Erythroblast (primary cell): Measurements from ENCODE around the gene TNFRSF4.
"Not testable (repeated sequence)": the region's sequence is repeated elsewhere in the genome, so short reads cannot be mapped to it uniquely, and the experiment has no call there.

Experiments
- DNase-seq, 2 experiments: peaks; one replicate each; lab custom pipeline; 2025; lab: John Stamatoyannopoulos, UW
- GATA1 ChIP-seq: IDR thresholded peaks from 2 replicates; pipeline ENCODE4 v1.6.1; 2011; ENCODE audit warnings: low read depth, mild to moderate bottlenecking, control low read depth, low read length, moderate library complexity
- POLR2A ChIP-seq: IDR thresholded peaks from 2 replicates; pipeline ENCODE4 v1.6.1; 2011; ENCODE audit warnings: mild to moderate bottlenecking, low read length

TNFRSF4 gene

DNA sequence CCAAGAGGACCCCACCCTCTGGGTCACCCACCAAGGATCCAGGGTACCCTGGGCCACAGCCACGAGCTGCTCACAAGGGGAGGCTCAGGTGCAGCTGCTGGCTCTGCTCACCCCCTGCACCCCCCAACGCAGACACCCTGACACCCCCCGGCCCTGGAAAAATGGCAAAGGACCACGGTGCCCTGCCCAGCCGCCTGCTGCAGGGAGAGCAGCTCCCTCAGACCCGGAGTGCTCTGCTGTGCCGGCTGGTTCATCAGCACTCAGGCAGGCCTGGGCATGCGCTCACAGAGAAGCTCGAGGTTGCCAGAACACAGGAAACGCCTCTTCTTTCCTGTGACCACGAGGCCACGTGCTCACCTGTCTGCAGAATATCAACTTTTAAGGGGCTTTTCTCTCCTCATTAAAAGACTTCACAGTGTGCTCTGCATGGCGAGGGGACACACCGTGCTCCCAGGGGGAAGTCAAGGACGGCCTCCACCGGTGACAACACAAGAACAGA is 36.9 kb upstream of the TNFRSF4 start:
- DNase-seq = no peak
- TF ChIP-seq POLR2A (no peak), GATA1 (no peak)

DNA sequence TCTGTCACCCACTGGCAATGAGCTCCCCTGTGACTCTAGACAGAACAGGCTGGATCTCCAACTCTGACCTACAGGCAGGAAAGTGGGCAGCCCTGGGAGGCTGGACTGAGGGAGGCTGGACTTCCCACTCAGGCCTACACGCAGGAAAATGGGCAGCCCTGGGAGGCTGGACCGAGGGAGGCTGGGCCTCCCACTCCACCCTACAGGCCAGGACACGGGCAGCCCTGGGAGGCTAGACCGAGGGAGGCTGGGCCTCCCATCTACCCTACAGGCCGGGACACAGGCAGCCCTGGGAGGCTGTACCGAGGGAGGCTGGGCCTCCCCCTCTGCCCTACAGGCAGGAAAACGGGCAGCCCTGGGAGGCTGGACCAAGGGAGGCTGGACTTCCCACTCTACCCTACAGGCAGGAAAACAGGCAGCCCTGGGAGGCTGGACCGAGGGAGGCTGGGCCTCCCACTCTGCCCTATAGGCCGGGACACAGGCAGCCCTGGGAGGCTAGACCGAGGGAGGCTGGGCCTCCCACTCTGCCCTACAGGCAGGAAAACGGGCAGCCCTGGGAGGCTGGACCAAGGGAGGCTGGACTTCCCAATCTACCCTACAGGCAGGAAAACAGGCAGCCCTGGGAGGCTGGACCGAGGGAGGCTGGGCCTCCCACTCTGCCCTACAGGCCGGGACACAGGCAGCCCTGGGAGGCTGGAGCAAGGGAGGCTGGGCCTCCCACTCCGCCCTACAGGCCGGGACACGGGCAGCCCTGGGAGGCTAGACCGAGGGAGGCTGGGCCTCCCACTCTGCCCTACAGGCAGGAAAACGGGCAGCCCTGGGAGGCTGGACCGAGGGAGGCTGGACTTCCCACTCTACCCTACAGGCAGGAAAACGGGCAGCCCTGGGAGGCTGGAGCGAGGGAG is 34.3 kb upstream of the TNFRSF4 start:
- not testable (repeated sequence) for DNase-seq

DNA sequence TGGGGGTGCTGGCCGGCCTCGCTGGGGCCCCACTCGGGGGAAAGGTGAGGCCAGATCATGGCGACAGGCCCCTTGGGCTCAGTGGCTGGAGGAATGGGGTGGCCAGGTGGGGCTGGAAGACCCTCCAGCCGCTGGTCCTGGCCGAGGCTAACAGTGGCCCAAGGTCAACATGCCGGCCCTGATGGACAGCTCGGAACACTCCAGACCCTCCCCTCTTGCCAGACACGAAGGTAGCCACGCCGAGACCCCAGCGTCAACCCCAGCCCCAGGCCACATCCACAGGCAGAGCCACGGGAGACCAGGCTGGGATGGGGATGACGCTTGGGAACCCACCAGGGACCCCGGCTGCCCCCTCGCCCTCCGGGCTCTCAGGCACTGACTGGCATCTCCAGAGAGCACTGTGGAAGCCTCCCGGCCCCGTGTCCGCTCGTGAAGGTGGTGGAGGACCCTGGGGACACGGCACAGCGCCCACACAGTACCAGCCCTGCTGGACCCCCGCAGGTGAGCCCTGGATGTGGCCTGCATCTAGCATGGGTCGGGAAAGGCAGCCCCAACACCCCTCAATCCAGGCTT is 33.5 kb upstream of the TNFRSF4 start:
- TF ChIP-seq POLR2A (no peak), GATA1 (no peak)

DNA sequence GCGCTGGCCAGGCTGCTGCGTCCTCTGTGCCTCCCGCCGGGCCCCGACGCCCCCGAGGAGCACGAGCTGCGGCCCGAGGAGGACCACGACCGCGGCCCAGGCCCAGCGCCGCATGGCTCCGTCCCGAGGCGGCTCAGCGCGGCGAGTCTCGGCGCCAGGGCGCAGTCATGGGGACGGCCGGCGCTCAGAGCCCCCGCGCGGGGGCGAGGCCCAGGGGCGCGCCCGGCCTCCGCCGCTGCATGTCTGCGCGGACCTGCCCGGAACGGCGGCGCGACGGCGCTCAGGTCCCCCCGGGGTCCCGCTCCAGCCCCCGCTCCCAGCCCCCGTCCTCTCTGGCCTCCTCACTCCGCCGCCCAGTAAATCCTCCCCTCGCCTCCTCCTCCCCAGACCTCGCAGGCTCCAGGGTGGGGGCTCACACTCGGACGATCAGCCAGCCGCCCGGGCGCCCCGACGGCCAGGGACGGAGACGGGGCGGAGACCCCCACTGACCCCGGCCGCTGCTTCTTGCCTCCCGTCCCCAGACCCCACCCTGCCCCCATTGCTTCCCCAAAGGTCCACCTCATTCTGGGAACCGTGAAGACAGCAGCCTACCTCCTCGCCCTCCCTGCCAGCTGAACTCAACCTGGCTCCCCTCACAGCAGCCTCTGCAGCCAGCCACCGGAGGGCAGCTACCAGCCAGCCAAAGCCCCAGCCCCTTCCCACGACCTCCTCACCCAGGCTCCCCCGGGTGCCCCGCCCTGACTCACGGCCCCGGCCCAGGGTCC is 32.8 kb upstream of the TNFRSF4 start, which contains the start of gene C1QTNF12:
Gene C1QTNF12, minus strand, starts transcription at position 146 of the 764 bp plus-strand sequence. Its CDS starts 32 bp downstream, at position 114.
- TF ChIP-seq POLR2A (no peak), GATA1 (no peak)
- peak in 1 of 2 experiments; percentile 17 for DNase-seq

More for the DNA sequence above, 33.5 kb upstream of the TNFRSF4 start:
- no peak for DNase-seq

DNA sequence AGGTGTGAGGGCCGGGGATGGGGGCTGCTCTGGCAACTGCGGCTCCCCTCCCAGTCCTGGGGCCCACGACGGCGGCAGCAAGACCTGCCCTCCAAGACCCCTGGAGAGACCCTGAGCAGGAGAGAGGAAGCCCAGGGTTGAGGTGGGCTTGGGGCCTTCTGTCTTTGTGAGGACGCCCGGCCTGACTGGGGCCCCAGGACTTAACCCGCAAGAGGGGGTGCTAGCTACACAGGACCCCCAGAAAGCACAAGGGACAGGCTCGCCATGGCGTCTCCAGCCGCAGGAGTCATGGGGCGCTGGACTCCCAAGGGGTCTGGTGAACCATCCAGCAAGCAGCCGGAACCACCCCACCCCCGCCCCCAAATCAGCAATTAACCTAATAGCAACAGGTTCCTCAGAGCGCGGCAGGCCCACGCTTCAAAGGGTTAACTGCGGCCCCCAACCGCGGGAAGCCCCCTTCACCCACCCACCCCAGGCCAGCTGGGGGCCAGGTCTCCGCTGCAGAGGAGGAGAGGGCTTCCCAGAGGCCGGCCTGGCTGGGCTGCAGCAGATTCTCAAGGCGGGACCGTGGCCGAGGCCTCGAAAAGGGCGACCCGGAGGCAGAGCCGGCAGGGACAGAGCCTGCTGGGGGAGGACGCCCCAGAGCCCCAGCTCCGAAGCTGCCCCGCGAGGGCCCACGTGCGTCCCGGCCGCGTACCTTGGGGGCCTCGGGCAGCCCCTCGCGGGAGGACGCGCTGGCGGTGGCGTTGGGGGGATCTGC is 32.0 kb upstream of the TNFRSF4 start:
- no peak for TF ChIP-seq GATA1
- DNase-seq = no peak

DNA sequence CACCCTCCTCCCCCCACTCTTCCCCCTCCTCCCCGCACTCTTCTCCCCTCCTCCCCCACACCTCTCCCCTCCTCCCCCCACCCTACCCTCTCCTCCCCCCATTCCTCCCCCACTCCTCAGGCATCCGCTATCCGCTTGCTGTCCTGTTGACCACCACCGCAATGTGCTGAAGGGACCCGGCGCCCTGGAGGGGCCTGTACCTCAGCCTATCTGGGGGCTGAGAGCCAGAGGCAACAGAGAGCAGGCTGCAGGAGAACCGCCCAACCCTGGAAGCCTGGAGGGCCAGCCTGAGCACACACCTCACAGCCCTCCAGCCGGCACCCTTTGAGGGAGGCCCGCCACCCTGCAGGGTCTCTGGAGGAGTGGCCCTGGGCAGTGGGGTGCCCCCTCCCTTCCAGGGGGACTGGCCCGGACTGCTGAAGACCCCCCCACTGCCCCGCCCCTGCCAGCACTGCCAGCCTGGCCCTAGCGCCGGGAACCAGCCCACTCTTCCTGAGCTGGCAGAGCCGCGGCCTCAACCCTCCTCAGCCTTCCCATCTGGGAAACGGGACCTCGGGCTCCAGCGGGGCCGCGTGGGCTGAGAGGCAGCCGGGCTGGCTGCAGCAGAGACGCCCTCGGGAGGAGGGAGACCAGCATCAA is 31.3 kb upstream of the TNFRSF4 start:
- DNase-seq = no peak
- no peak for TF ChIP-seq GATA1
- no peak for TF ChIP-seq POLR2A

DNA sequence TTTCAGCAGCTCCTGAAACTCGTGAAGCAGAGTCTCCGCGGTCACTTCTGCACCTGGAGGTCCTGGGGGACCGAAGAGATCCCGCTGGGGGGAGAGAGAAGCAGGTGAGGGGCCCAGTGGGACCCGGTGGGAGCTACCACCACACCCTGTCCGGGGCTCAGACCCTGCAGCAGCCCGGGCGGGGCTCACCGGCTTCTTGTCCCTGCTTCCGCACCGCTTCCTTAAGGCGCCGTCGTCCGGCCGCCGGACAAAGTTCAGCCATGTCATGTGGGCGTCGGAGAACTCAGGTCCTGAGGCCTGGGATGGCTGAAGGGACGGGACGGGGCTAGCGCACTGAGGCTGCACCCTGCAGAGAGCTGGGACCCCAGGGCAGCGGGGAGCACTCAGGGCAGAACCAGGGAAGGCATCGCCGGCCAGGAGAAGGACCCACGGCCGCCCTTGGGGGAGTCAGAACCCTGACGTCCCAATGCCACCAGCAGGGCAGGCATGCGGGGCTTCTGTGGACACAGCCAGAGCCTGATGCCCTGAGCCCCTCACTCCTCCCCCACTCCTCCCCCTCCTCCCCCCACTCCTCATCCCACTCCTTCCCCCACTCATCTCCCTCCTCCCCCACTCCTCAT is 30.3 kb upstream of the TNFRSF4 start:
- TF ChIP-seq POLR2A (no peak), GATA1 (no peak)
- DNase-seq = no peak

DNA sequence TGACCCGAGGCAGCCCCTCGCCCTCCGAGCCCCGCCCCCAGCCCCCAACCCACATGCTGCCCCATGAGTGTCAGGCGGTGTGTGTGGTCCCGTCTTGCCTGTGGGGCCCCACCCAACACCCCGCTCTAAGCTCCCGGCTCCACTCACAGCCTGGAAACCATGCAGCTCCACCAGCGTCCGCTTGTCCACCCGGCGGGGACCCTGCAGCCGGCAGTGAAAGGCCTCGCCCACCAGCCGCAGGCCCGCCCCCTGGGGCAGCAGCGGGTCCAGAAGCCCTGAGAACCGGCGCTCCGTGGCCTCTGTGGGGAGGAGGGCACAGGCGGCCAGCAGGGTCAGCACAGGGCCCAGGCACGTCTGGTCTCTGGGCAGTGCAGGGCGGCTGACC is 29.8 kb upstream of the TNFRSF4 start:
- TF ChIP-seq POLR2A (no peak), GATA1 (no peak)
- DNase-seq = no peak

DNA sequence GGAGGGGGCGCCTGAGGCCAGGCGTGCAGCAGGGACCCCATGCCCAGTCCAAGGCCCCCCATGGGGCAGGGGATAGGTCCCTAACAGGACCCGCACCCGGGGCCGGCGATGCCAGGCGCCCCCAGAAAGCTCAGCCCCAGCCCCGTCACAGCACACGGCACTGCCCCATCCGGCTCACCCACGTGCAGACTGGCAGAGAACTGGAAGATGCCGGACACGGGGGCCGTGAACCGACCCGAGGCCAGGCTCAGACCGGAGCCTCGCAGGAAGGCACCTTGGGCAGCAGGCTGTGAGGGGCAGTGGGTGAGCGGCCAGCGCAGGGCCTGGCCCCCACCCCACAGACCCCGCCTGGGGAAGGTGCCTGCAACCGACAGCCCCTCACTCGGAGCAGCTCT is 29.3 kb upstream of the TNFRSF4 start:
- no peak for TF ChIP-seq GATA1
- TF ChIP-seq POLR2A = no peak
- no peak for DNase-seq

DNA sequence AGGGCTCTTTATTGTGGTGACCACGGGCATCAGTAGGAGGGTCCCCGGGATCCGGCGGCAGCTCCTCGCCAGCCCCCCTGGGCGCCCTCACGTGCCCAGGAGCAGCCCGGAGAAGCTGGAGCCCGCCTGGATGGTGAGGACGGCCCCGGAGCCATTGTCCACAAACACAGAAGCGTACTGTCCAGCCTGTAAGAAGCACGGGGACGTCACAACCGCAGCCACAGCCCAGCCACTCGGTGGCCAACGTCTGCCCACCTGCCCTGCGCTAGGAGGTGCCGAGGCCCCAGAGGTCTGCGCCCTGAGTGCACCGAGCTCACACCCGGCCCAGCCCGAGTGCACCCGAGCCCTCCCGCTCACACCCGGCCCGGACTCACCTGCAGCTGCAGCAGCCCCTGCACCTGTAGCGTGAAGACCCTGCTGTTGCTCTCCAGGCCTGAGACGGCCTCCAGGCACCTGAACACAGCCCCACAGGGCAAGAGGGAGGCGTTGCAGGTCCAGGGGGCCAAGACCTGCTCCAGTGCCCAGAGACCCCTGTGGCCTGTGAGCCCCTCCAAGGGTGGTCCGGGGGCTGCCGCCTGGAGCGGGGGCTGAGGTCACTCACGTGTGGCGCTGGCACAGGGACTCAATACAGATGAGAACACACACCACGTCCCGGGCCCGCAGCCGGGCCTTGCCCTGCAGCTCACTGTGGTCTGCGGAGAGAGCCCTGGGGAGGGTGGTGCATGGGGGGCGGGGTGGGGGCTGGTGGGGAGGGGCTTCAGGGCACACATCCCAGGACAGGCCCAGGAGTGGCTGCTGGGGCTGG is 28.7 kb upstream of the TNFRSF4 start:
- DNase-seq = no peak
- TF ChIP-seq POLR2A (no peak), GATA1 (no peak)

DNA sequence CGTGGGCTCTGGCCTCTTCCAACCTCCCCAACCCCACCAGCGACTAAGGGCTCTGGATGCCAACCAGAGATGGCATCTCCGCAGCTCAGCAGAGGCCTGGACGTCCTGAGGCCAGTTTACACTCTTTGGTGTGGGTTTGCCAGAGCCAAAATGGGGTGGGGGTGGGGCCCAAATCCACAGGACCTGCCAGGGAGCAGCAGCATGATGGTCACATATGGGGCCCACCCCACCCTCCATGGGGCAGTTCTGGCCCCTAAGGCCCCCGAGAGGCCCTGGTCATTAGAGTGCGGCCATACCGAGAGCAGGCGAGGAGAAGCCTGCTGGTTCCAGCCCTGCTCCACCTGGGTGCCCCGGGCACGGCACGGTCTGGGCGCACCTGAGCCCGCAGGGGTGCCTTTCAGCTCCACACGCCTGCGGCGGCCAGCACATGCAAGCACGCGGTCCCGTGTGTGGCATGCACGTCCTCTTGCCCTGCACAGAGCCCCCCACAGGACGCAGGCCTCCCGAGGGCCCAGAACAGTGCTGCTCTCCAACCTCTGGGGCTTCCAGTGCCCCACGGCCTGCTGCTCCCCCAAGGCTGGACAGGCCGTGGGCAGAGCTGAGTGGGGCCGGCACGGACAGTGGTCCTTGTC is 27.8 kb upstream of the TNFRSF4 start:
- no peak for DNase-seq
- TF ChIP-seq GATA1 (no peak), POLR2A (no peak)
